Stimulated activated CD4-positive, alpha-beta T cell treated with anti-CD3 and anti-CD28 coated beads, Interleukin-4, amount 100 ng/mL, for 24 hours (primary cell): ENCODE results near the gene C10orf105.
A peak's percentile ranks its signal among the peaks of the same experiment; 100 is the strongest.

ENCODE experiments used
- DNase-seq: peaks from one replicate; pipeline ENCODE4 v3.0.0-alpha.2; 2020

Gene C10orf105

DNA sequence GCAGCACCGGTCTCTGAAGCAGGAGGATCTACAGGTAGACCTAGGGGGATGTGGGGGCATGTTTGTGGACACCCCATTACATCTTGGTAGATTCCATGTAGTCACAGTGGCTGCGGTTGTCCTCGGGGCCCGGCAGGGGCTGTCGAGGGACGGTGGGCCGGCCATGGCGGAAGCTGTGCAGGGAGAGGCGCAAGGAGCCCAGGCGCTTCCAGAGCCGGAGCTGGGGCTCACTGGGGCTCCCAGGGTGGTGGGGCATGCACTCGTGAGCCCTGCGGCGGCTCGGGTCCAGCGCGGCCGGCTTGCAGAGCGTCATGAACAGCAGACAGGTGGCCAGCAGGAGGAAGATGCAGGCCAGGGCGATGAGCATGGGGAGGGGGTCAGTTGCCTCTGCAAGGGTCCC lies 3.7 kb downstream of the C10orf105 start:
- no peak for DNase-seq

DNA sequence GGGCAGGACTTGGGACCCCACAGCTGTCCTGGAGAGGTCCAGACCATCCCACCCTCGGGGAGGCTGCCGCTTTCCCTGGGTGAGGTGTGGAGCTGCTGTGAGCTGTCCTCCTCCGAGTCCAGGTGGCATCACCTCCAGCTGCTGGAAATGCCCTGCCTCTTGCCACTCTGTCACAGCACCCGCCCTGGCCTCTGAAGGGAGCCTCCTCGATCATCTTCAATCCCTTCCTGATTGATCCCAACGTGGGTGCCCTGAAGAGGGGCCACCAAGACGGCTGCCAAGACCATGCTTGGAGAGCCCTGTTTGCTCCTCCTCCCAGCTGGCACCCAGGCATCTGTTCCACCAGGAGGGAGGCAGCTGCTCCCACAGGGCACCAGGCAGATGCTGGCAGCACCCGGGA lies 4.6 kb downstream of the C10orf105 start:
- DNase-seq, result no peak

DNA sequence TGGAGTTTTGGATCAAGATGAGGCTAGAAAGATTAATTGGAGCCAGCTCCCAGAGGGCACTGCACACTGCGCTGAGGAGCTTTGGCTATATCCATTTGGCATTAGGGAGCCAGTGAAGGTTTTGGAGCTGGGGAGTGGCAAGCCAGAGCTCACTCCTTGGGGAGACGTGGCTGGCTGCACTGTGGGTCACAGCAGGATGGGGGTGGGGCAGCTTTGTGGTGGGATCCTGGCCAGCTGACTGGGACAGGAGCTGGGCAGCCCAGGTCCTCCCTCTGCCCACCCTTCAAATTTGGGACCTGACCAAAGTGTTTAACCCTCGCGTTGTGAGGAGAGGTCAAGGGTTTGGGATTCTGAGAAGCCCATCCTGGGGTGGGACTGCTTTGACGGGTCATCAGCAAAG lies 5.0 kb downstream of the C10orf105 start:
- DNase-seq, result no peak

DNA sequence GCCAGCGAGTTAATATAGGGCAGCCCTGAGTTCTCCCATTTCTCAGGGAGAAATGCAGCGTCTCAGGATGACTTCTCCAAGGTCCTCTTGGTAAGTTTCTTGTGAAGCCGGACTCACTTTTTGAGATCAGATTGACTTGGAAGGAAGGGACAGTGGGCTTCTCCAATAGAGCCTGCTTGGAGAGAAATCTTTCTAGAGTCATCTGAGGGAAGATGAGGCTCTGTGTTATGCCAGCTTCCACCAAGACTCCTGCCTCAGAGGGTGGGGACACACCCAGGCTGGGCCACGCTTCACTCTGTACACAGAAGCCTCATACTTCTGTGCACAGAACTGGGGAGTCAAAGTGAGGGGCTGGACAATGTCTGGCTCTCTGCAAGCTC lies 5.6 kb downstream of the C10orf105 start:
- DNase-seq, result no peak

DNA sequence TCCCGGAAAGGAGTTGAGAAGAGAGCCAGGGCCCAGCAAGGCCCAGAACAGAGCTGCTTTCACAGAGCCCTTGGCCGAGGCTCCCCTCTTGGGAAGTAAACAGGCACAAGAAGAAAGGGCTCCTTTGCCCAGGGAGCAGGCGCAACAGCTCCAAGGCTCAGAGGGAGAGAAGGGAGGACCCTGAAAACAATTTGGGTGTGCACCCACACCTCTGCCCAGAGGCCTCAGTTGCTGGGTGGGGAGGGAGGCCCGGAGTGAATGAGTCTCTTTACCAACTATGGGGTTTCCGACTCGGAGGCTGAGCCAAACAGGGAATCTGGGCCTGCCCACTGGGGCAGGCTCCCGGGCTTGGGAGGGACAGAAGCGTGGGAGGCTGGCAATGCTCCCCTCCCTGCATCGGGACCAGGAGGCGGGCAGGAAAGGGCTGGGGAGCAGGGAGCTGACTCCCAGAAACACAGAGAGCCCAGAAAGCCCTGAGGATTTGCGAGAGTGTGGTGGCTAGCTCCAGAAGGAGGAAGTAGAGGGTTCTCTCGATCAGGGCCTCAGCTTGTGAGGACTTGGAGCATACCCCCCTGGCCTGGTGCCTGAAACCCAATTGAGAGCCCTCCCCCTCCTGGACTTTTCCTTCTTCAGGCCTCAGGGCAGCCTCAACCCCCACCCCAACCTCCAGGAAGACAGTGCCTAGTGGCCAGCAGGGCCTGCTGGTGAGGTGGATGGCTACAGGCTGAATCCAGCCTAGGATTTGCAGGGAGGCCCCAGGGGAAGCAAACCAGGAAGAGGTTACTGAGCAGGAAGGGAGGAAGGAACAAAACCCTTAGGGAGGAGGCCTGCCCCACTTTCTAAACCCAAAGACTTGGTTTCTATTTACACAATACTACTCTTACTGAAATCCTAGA lies 6.2 kb downstream of the C10orf105 start:
- peak; percentile 40 for DNase-seq

DNA sequence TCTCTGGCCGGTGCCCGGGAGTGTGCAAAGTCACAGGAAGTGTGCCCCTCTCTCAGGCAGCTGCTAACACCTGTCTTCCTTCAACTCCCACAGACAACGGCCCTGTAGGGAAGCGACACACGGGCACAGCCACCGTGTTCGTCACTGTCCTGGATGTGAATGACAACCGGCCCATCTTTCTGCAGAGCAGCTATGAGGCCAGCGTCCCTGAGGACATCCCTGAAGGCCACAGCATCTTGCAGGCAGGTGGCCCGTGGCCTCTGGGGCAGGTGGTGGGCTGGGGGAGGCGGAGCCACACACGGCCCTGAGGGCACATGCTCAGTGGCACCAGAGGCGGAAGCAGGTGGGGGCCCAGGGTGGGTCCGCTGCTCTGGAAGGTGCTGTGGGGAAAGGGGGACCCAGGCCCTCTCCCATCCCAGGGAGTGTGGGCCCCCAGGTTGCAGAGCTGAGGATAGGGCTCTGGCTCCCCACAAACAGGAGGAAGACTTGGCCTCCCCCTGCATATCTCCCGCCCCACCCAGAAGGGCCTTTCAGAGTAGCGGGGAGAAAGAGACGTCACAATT lies 6.9 kb downstream of the C10orf105 start:
- no peak for DNase-seq

DNA sequence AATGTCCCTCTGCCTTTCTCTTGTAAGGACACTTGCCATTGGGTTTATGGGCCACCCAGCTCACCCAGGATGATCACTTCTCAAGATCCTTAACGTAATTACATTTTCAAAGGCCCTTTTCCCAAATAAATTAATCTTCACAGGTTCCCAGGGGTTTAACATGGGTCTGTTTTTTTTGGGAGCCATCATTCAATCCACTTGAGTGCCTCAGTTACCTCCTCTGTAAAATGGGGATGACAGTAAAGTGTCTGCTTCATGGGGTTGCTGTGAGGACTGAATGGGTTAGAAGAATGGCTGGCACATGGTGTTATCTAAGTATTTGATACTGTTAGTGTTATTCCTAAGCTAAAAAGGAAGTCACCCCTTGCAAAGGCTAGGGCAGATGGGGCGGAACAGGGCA lies 7.4 kb downstream of the C10orf105 start:
- no peak for DNase-seq

DNA sequence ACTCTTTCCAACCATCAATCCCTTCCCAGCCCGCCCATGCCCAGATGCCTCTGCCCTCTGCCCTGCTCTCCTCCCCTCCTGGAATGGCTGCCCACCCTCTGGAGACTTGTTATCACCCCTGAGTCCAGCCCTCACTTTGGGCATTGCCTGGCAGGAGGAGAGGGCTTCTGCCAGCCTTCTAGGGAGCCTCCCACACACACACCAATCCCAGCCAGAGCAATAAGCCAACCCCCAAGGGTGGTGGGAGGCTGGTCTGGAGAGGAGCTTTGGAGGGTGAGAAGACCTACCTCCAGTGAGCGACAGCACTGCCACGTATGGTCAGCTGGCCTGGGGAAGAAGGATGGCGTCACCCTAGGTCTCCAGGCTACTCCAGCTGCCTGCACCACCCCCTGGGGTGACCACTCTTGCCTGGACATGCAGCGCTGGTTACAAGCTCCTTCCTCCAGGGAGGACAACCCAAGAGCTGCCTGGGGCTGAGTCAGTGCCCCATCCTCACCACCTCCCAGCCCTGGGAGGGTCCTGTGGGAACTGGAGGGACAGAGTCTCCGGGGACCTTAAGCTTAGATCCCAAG lies 8.4 kb downstream of the C10orf105 start:
- DNase-seq, result no peak

DNA sequence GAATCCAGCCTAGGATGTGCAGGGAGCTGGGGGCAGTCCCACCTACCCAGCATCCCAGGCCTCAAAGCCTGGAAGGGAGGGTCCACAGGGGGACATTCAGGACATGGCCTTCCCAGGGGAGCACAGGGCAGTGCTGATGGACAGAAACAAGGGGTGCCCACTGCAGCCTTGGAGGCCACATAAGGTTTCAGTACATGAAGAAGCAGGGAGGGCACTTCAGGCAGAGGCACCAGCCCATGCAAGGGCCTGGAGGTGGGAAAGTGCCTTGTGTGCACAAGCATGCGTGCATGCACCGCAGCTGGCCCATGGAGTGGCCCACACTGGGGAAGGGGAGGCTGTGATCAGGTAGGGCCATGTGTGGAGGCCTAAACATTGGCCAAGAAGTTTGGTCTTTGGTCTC lies 9.1 kb downstream of the C10orf105 start:
- DNase-seq, result no peak

DNA sequence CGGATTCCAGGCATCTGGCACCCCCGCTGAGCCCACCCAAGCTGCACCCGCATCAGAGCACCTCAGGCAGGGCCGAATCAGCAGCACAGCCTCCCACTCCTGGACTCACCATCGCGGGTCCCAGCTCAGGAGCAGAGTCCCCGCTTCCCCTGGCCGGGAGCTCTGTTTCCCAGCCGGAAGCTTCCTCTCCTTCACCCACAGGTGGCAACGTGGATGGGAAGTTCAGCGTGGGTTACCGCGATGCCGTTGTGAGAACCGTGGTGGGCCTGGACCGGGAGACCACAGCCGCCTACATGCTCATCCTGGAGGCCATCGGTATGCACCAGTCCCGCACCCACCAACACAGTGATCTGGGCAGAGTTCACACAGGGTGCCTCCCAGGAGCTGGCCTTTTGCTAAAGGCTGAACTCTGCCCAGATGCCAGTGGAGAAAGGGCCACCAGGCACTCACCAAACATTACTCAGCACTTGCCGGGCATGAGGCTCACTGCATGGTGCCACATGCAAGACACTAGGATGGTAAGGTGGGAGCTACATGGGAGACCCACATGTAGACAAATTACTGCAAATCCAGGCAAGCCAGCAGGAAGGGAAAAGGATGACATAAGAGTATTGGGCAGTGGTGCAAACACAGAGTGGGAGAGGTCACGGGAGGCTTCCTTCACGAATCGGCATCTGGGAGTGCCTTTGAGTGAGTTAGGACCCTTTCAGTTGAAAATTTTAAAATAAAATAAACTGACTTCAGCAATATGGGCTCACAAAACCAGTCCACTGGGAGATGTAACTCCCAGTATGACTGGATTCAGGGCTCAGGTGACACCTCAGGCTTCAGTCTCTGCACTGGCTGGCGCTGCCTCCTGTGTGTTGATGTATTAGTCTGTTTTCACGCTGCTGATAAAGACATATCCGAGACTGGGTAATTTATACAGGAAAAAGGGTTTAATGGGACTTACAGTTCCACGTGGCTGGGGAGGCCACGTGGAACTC lies 10.4 kb downstream of the C10orf105 start:
- DNase-seq, result no peak

DNA sequence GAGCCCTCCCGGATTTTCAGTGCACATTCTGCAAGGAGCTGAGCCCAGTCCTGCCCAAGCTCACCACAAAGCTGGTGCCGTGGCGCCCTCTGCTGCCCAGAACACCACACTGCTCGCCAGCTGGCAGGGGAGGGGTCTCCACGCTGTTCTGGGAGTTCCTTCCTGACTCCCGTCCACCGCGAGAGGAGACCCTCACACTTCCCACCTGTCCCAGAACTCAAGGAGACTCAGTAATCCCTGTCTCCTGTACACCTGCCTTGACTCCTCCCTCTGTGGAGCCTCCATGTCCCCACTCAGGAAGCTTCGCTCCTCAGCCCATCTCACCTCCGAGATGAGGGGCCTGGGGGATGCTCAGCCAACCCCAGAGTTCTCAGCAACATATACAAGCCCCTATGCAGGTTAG lies 11.3 kb downstream of the C10orf105 start:
- peak; percentile 73 for DNase-seq

DNA sequence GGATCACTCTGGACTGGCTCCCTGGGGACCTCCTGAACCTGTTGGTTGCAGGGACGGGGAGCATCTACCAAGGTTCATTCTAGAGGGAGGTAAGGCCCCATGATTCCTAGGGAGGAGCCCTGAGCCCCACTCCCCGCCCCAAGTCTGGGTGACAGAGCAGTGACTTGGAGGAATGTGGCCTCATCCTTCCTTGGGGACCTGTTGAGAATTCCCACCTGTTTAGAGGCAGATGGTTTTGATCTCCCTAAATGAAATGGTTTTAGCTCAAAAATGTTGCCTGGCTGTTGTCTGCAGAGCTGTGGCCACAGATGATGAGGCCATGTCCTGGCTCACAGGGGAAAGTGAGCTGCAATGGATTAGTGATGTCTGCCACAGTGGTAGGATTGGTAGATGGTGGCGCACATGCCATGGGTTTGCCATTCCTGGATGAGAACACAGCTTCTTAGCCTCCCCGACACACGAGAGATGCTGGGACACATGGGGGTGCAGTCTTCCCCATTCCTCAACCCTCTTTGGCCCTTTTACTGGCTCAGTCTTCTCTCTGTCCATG lies 12.3 kb downstream of the C10orf105 start:
- DNase-seq, result no peak

DNA sequence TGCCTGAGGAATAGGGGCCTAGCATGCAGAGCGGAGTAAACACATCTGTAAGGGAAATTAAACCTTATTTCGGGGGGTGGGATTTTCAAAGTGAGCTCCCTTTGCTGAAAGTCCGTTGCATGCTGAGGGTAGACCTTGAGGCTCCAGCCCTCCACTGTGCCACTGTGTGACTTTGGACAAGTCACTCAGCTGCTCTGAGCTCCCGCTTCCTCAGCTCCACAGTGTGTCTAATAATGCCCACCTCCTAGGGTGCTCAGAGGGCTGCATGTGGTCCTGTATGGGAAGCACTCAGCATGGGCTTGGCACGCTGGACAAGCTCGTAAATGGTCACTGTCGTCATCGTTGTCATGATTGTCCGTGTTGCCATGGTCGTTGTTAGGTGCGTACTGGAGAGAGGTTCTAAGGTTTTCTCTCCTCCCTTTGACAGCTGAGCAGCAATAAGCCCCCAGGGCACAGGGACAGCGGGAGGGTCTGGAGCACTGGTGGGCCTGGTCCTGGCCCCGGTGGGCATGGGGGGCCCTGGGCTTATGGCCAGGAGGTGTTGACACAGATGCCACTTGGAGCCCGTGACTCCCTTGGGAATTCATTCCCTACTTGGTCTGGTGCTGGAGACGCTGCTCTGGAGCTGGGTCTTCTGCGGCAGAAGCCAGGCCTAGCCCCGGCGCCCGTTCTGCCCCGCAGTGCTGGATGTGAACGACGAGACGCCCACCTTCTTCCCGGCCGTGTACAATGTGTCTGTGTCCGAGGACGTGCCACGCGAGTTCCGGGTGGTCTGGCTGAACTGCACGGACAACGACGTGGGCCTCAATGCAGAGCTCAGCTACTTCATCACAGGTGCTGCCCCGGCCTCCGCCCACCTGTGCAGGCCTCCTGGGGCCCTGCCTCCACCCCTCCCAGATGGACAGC lies 13.1 kb downstream of the C10orf105 start:
- no peak for DNase-seq

DNA sequence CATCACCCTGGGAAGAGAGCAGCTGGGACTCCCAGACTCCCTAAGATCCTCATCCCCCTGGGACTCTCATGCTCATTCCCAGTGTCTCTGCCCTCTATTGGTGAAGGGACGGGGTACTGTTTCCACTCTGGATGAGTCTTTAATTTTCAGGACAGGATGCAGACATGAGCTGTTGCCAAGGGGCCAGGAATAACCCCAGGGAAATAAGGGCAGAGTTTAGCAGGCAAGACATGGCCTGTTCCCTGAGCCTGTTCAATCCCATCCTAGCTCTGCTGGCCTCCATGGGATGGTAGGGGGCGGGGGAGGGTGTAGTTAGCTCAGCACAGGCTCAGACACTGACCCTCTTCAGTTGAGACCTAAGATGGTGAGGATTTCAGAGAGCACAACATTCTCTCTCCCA lies 14.0 kb downstream of the C10orf105 start:
- DNase-seq, result no peak

DNA sequence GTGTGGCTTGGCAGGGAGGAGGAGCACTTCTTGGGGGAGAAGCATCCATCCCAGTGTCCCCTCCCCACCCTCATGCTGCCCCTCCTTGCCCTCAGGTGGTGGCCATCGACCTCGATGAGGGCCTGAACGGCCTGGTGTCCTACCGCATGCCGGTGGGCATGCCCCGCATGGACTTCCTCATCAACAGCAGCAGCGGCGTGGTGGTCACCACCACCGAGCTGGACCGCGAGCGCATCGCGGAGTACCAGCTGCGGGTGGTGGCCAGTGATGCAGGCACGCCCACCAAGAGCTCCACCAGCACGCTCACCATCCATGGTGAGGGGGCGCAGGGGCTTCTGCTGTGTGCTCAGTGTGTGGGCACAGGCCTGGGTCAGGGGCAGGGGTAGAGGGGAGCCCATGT lies 14.8 kb downstream of the C10orf105 start:
- no peak for DNase-seq

DNA sequence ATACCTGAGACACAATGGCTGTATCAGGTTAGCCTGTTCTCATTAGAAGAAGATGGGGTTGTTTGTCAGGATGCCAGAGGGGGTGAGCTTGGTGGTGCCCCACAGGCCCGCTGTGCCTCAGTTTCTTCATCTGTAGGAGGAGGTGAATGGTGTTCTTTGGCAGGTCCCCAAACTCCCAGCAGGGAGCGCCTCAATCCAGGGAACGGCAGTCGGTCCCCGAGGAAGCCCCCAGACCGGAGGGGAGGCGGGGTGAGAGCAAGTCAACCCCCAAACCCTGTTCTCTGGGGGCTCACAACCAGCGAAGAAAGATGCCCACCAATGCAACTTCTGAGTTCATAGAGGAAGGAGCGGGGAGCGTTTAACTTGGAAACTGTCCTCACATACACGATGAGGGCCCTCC lies 16.0 kb downstream of the C10orf105 start:
- no peak for DNase-seq

DNA sequence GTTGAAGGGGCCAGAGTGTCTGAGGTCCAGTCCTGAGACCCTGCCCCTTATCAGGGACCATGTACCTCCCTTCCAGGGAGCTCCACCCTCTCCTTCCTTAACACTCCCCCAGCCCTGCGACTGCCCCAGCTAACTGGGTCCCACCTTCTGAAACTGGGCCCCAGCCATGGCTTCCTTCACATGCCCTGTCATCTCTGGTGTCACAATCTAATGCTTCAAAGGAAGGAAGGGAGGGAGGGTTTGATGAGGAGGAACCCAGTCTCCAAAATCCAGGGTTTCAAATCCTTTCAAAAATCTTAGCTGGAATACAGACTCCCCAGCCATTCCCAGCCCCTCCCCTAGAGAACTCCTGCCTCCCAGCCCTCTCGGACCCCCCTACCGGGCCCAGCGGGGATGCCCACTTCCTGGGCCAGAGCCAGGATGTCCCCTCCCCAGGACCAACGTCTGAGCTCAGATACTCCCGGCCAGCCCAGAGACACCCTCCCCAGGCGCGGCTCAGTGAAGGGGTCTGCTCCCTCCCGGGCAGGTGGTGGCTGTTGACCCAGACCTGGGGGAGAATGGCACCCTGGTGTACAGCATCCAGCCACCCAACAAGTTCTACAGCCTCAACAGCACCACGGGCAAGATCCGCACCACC lies 18.0 kb downstream of the C10orf105 start:
- DNase-seq, result no peak

DNA sequence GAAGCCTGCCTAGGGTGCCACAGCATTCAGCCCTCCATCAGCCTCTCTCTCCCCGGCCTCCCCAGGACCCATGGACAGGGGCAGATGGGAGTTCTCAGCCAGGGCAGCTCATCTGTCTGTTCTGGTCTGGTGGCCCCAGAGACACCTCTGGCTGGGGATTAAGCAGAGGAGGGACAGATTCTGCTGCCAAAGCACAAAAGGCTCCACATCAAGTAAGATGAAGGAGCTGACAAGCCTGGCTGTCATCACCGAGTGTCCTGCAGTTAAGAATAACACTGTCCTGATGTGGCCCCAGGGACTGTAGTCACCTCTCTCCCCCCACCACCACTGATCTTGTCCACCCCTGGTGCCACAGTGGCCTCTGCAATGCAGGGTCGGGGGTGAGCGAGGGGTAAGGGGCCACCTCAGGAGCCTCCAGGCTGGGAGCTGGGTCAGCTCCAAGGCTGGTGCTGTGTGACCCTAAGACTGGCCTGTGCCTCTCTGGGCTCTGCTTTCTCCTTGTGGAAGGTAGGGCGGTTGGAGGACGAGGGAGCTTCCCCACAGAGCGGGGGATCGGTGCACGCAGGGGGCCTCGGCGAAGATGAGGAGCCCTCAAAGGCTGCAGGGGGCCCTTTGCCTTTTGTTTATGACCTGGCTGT lies 18.7 kb downstream of the C10orf105 start:
- no peak for DNase-seq

DNA sequence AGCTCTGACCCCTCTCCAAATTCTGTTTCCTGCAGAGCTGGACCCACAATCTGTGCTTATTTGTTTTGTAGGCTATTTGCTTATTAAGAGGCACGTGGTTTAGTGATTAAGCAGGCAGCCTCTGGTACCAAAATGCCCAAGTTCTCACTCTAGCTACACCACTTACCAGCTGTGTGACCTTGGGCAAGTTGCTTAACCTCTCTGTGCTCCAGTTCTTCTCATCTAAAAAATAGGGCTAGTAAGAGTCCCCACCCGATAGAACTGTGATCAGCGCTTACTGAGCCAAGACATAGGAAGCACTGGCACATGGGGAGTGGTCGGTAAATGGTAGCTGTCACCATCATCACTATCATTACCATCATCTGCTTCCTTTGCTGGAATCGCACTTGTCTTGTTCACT lies 20.8 kb downstream of the C10orf105 start:
- DNase-seq, result no peak

DNA sequence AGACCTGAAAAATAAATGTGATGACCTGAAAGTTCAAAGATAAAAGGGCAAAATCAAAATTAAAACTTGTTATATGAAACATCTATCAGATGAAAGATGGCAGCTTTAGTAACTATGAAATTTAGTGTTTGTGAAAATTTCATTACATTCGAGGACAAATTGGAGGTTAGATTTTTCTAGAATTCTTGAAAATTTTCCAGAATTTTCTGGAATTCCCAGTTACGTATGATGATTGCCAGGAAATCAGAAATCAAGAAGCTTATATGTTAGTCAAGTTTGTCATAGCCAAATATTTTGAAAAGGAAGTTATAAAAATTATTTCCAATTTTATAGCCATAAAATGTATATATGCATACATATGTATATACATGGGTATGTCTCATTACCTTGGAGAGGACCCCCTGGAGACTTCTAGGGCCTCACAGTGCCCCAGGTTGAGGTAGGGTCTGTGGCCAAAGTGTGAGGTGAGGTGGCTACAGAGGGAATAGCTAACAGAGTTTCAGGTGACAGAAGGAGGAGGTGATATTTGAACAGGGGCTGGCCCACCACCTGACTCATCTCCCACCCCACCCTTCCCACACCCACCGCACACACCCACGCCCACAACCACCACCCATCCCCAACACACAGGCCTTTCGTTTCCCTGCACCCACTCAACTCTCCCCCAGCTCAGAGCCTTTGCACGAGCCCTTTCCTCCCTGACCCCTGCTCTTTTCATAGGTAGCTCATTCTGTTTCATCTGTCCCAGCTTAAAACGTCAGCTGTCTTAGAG lies 21.5 kb downstream of the C10orf105 start:
- DNase-seq, result peak; percentile 50
